GM12878 (cell line): ENCODE measurements around the gene SORL1. TPM values are rescaled to one million over a fixed set of nuclear protein-coding genes. Genes with fewer than 3 reads are reported as not detected.

Experiments used
- ATAC-seq: fragments of 200-7000 bp; cut with Tn5 transposase; 3 replicates; pipeline ENCODE4 v1.9.1; 2020; ENCODE audit warnings: mild to moderate bottlenecking, moderate library complexity
- BruUV-seq: library from RNA; stranded (reverse); fragments of 400-500 nt; replicated peaks from 2 replicates; lab custom pipeline; 2021; lab: Mats Ljungman, UMichigan
- CTCF ChIA-PET: fragments of 300-600 bp; sonication (Branson Sonifier 250); formaldehyde crosslinking; extraction: SDS; loops from one replicate; lab custom pipeline; 2021; ENCODE audit warnings: inconsistent platforms; lab: Yijun Ruan, JAX
- POLR2A ChIA-PET: fragments of 350-600 bp; formaldehyde crosslinking; extraction: SDS; loops from one replicate; lab custom pipeline; 2021; ENCODE audit warnings: inconsistent platforms; lab: Charles Lee
- RAD21 ChIA-PET: fragments of 300-600 bp; sonication (Branson Sonifier 250); formaldehyde crosslinking; loops from one replicate; lab custom pipeline; 2023; ENCODE audit warnings: antibody characterized with exemption; ENCODE audit not compliant: unreplicated experiment; lab: Charles Lee
- SMC1A ChIA-PET: fragments of 300-600 bp; sonication (Branson Sonifier 250); formaldehyde crosslinking; loops from one replicate; lab custom pipeline; 2023; ENCODE audit not compliant: unreplicated experiment, uncharacterized antibody; lab: Charles Lee
- DNase-seq: peaks from one replicate; pipeline ENCODE4 v3.0.0-alpha.2; 2011; ENCODE audit warnings: low read depth, low spot score
- FAIRE-seq: peaks from 3 replicates; lab custom pipeline; 2011; peaks lifted over from hg19 to GRCh38; lab: Jason Lieb, UNC
- H2AFZ ChIP-seq: 2 replicates; pipeline ENCODE4 v1.6.0; 2011; ENCODE audit warnings: low read depth, low read length, control low read depth; ENCODE audit not compliant: control insufficient read depth
- H3K27ac ChIP-seq: 2 replicates; pipeline ENCODE4 v1.5.1; 2011; ENCODE audit warnings: control low read depth; ENCODE audit not compliant: control insufficient read depth, insufficient read depth
- H3K27me3 ChIP-seq, 2 experiments: replicated peaks in 1 of 2; 2 replicates each; pipeline versions ENCODE4 v1.6.0 to v1.6.1; 2011; ENCODE audit warnings: low read length in 1 of 2; ENCODE audit not compliant: control insufficient read depth in 2 of 2, insufficient read depth in 2 of 2
- H3K36me3 ChIP-seq, 2 experiments: 2 replicates each; pipeline ENCODE4 v1.5.1; 2011; ENCODE audit warnings: low read length in 1 of 2; ENCODE audit not compliant: control insufficient read depth in 2 of 2, insufficient read depth in 2 of 2
- H3K4me1 ChIP-seq: 2 replicates; pipeline ENCODE4 v1.6.1; 2011; ENCODE audit warnings: mild to moderate bottlenecking, low read length, moderate library complexity, mixed read lengths; ENCODE audit not compliant: control insufficient read depth, insufficient read depth
- H3K4me2 ChIP-seq: 2 replicates; pipeline ENCODE4 v1.6.0; 2011; ENCODE audit warnings: control low read depth; ENCODE audit not compliant: control insufficient read depth, insufficient read depth
- H3K4me3 ChIP-seq: fragments of 200-600 bp; sonication (generic); 2 replicates; pipeline ENCODE4 v1.5.1; 2016
- H3K79me2 ChIP-seq: 2 replicates; pipeline ENCODE4 v1.6.0; 2011; ENCODE audit warnings: low read length; ENCODE audit not compliant: control insufficient read depth, insufficient read depth
- H3K9ac ChIP-seq: 2 replicates; pipeline ENCODE4 v1.8.0; 2011; ENCODE audit warnings: low read length, control low read depth, mixed read lengths; ENCODE audit not compliant: control insufficient read depth, insufficient read depth
- H3K9me3 ChIP-seq: replicated peaks from 3 replicates; pipeline ENCODE4 v1.5.1; 2011; ENCODE audit warnings: mild to moderate bottlenecking, low read length; ENCODE audit not compliant: control insufficient read depth, insufficient read depth
- H4K20me1 ChIP-seq: 2 replicates; pipeline ENCODE4 v1.6.0; 2011; ENCODE audit not compliant: control insufficient read depth, insufficient read depth
- BCL11A ChIP-seq: IDR thresholded peaks from 2 replicates; pipeline ENCODE4 v1.6.1; 2011; ENCODE audit warnings: low read depth, low read length
- CHD1 ChIP-seq: IDR thresholded peaks from 2 replicates; pipeline ENCODE4 v1.6.1; 2012; ENCODE audit warnings: low read depth, low read length, improper control_type of control experiment
- MAX ChIP-seq: IDR thresholded peaks from 2 replicates; pipeline ENCODE4 v1.6.1; 2012; ENCODE audit warnings: low read depth, low read length, improper control_type of control experiment
- NBN ChIP-seq: fragments of 450-650 bp; IDR thresholded peaks from 2 replicates; pipeline ENCODE4 v1.6.1; 2016
- RBBP5 ChIP-seq: fragments of 200-600 bp; sonication (generic); conservative IDR thresholded peaks from 2 replicates; pipeline ENCODE4 v1.6.1; 2016
- RELA ChIP-seq: fragments of 450-650 bp; IDR thresholded peaks from 2 replicates; pipeline ENCODE4 v1.8.0; 2014; ENCODE audit warnings: borderline replicate concordance; ENCODE audit not compliant: partially characterized antibody
- RELB ChIP-seq: fragments of 450-650 bp; IDR thresholded peaks from 2 replicates; pipeline ENCODE4 v1.6.1; 2017; ENCODE audit warnings: low read depth, mild to moderate bottlenecking, moderate library complexity
- SMC3 ChIP-seq: IDR thresholded peaks from 2 replicates; pipeline ENCODE4 v1.6.1; 2011; ENCODE audit warnings: low read length, improper control_type of control experiment, borderline replicate concordance
- SRF ChIP-seq, 2 experiments: IDR thresholded peaks; 2 replicates each; pipeline ENCODE4 v1.6.1; 2011; ENCODE audit warnings: low read depth in 2 of 2, low read length in 2 of 2, mild to moderate bottlenecking in 1 of 2, moderate library complexity in 1 of 2
- WGBS: methylation state at CpG from one replicate; pipeline ENCODE4 v1.1.6; 2016; ENCODE audit warnings: low lambda C conversion rate; ENCODE audit not compliant: insufficient replicate concordance, insufficient coverage; ENCODE audit errors: missing lambda C conversion rate; 5-methylcytosine and 5-hydroxymethylcytosine counted together
- in situ Hi-C: fragments of 300-500 bp; cut with MboI; formaldehyde crosslinking; loops from 9 replicates; pipeline ENCODE4 v1.14.3; 2018; ENCODE audit warnings: mixed read lengths
- intact Hi-C: fragments of 100-400 bp; cut with micrococcal nuclease; formaldehyde crosslinking; loops from one replicate; pipeline ENCODE4 v1.14.2; 2022; ENCODE audit not compliant: unreplicated experiment
- polyA plus RNA-seq, 11 experiments: library from polyadenylated mRNA; depleted of rRNA in 4 of 11; unstranded in 6 of 11; stranded (reverse) in 5 of 11; fragments of >200 nt; fragmentation: Nextera tagmentation in 4 of 11; fragmentation: Illumina TruSeq in 1 of 11; extraction: Ambion mirVana in 4 of 11; extraction: Trizol in 1 of 11; gene quantifications; 1 replicate in 1 of 11; 2 replicates in 10 of 11; pipeline versions ENCODE4 v1.2.1 to v1.2.3, GENCODE V29; 2011 to 2016; ENCODE audit warnings: inconsistent platforms in 2 of 11, missing spikeins in 2 of 11, low read depth in 1 of 11
- total RNA-seq, 4 experiments: library from RNA; depleted of rRNA in 3 of 4; stranded (reverse); fragments of >200 nt in 3 of 4; fragmentation: Illumina TruSeq in 1 of 4; extraction: Trizol in 1 of 4; gene quantifications; 2 replicates each; pipeline versions ENCODE4 v1.2.1 to v1.2.3, GENCODE V29; 2013 to 2021
- TF ChIP-seq, protein P1 (sequence below): IDR thresholded peaks from 2 replicates; pipeline ENCODE4 v1.6.1; 2011; ENCODE audit warnings: low read depth, low read length, improper control_type of control experiment, borderline replicate concordance
- TF ChIP-seq, protein P2 (sequence below): fragments of 450-650 bp; IDR thresholded peaks from 2 replicates; pipeline ENCODE4 v1.6.1; 2017; ENCODE audit warnings: borderline replicate concordance
- TF ChIP-seq, protein P3 (sequence below): fragments of 450-650 bp; formaldehyde crosslinking; IDR thresholded peaks from 2 replicates; pipeline ENCODE4 v1.4.0; 2022; ENCODE audit warnings: mild to moderate bottlenecking, moderate library complexity

Gene SORL1
- total and polyA plus RNA-seq, 10 of the 15 experiments (the other 5 are each of a cell fraction or from before 2014, with no cell fraction given), result 20.2 to 107 (median 59.9) TPM

- Histone ChIP-seq H3K4me3 (no peak overlapping the region), H2AFZ (no peak overlapping the region), H4K20me1 (no peaks in the 10 kb centered on the region), H3K79me2 (peaks cover 1% of the 10 kb centered on the region), H3K27ac (no peak overlapping the region), H3K27me3 (no peaks in the 10 kb centered on the region), H3K36me3 (peaks cover 29 to 49% of the 10 kb centered on the region in 2 experiments), H3K9me3 (no peaks in the 10 kb centered on the region), H3K4me1 (peaks cover 33% of the 10 kb centered on the region), H3K9ac (no peak overlapping the region), H3K4me2 (no peak overlapping the region)
- in situ Hi-C loops, result no loop called here
- ChIA-PET CTCF (interaction anchor here (1.4 kb wide), 1 partner anchor 103 kb away, joined by 3 read pairs; no protein-coding TSS in a partner anchor), RAD21 (no interaction called here), SMC1A (interaction anchor here (1.2 kb wide), 1 partner anchor 39 kb away, joined by 3 read pairs; no protein-coding TSS in a partner anchor), POLR2A (no interaction called here)
- no TSS peak for BruUV-seq
- DNase-seq (no peak), FAIRE-seq (no peak), ATAC-seq (no peak)
- WGBS, result 49% methylated on average over 3 of the region's 3 CpGs
- intact Hi-C loops, result no loop called here
- TF ChIP-seq, protein P1, sequence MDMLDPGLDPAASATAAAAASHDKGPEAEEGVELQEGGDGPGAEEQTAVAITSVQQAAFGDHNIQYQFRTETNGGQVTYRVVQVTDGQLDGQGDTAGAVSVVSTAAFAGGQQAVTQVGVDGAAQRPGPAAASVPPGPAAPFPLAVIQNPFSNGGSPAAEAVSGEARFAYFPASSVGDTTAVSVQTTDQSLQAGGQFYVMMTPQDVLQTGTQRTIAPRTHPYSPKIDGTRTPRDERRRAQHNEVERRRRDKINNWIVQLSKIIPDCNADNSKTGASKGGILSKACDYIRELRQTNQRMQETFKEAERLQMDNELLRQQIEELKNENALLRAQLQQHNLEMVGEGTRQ, result no peak
- no peak for TF ChIP-seq MAX
- TF ChIP-seq CHD1, result no peak
- no peak for TF ChIP-seq RELA
- TF ChIP-seq RBBP5, result no peak
- TF ChIP-seq, protein P2, sequence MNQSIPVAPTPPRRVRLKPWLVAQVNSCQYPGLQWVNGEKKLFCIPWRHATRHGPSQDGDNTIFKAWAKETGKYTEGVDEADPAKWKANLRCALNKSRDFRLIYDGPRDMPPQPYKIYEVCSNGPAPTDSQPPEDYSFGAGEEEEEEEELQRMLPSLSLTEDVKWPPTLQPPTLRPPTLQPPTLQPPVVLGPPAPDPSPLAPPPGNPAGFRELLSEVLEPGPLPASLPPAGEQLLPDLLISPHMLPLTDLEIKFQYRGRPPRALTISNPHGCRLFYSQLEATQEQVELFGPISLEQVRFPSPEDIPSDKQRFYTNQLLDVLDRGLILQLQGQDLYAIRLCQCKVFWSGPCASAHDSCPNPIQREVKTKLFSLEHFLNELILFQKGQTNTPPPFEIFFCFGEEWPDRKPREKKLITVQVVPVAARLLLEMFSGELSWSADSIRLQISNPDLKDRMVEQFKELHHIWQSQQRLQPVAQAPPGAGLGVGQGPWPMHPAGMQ, result no peak
- TF ChIP-seq SRF (IDR thresholded peaks at IDR 0.05; ENCODE audit: low read depth in 2 of 2, low read length in 2 of 2), result no peak
- TF ChIP-seq, protein P3, sequence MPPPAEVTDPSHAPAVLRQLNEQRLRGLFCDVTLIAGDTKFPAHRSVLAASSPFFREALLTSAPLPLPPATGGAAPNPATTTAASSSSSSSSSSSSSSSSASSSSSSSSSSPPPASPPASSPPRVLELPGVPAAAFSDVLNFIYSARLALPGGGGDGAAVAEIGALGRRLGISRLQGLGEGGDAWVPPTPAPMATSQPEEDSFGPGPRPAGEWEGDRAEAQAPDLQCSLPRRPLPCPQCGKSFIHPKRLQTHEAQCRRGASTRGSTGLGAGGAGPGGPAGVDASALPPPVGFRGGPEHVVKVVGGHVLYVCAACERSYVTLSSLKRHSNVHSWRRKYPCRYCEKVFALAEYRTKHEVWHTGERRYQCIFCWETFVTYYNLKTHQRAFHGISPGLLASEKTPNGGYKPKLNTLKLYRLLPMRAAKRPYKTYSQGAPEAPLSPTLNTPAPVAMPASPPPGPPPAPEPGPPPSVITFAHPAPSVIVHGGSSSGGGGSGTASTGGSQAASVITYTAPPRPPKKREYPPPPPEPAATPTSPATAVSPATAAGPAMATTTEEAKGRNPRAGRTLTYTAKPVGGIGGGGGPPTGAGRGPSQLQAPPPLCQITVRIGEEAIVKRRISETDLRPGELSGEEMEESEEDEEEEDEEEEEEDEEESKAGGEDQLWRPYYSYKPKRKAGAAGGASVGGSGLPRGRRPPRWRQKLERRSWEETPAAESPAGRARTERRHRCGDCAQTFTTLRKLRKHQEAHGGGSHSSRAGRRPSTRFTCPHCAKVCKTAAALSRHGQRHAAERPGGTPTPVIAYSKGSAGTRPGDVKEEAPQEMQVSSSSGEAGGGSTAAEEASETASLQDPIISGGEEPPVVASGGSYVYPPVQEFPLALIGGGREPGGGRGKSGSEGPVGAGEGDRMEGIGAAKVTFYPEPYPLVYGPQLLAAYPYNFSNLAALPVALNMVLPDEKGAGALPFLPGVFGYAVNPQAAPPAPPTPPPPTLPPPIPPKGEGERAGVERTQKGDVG, result no peak
- no peak for TF ChIP-seq NBN
- no peak for TF ChIP-seq BCL11A
- TF ChIP-seq SMC3, result no peak
- no peak for TF ChIP-seq RELB
These were observed 101.3 kb downstream of the SORL1 start for GRCh38 chr11:121553389-121553788.
